HepG2 (cell line): ENCODE data around the gene KIF2C. TPM values are rescaled to one million over a fixed set of nuclear protein-coding genes. Genes with fewer than 3 reads are reported as not detected.
A peak's percentile ranks its signal among the peaks of the same experiment; 100 is the strongest.

Experiments
- ARHGAP35 ChIP-seq: sonication (generic); formaldehyde crosslinking; IDR thresholded peaks from 2 replicates; pipeline ENCODE4 v1.9.0; 2022; ENCODE audit warnings: mild to moderate bottlenecking, inconsistent platforms, moderate library complexity, missing genetic modification reagents, borderline replicate concordance
- ARNTL ChIP-seq: sonication (generic); formaldehyde crosslinking; IDR thresholded peaks from 2 replicates; pipeline ENCODE4 v1.4.0; 2020; ENCODE audit warnings: mild to moderate bottlenecking, missing genetic modification reagents
- ATF5 ChIP-seq: sonication (generic); formaldehyde crosslinking; IDR thresholded peaks from 2 replicates; pipeline ENCODE4 v1.4.0; 2020; ENCODE audit warnings: mild to moderate bottlenecking, low read depth, missing genetic modification reagents
- JARID2 ChIP-seq: sonication (generic); formaldehyde crosslinking; IDR thresholded peaks from 2 replicates; pipeline ENCODE4 v1.8.1; 2023; ENCODE audit warnings: missing genetic modification reagents, inconsistent platforms; ENCODE audit not compliant: insufficient replicate concordance
- KAT7 ChIP-seq: IDR thresholded peaks from 2 replicates; pipeline ENCODE4 v1.6.1; 2018; ENCODE audit warnings: borderline replicate concordance, missing compliant biosample characterization
- MIER2 ChIP-seq: IDR thresholded peaks from 2 replicates; pipeline ENCODE4 v1.6.1; 2016; ENCODE audit warnings: missing biosample characterization, missing genetic modification reagents
- NFE2 ChIP-seq: sonication (generic); formaldehyde crosslinking; IDR thresholded peaks from 2 replicates; pipeline ENCODE4 v1.4.0; 2020; ENCODE audit warnings: missing genetic modification reagents
- POLR2AphosphoS5 ChIP-seq: IDR thresholded peaks from 2 replicates; pipeline ENCODE4 v1.6.1; 2012; ENCODE audit warnings: low read depth, low read length
- PRDM15 ChIP-seq: sonication (generic); formaldehyde crosslinking; IDR thresholded peaks from 2 replicates; pipeline ENCODE4 v1.4.0; 2020; ENCODE audit warnings: missing genetic modification reagents
- SRF ChIP-seq: IDR thresholded peaks from 2 replicates; pipeline ENCODE4 v1.6.1; 2011; ENCODE audit warnings: mild to moderate bottlenecking, low read depth, low read length, moderate library complexity
- SRY ChIP-seq: sonication (generic); formaldehyde crosslinking; IDR thresholded peaks from 2 replicates; pipeline ENCODE4 v1.8.0; 2022; ENCODE audit warnings: mild to moderate bottlenecking, missing genetic modification reagents
- ZBTB4 ChIP-seq: sonication (generic); formaldehyde crosslinking; IDR thresholded peaks from 2 replicates; pipeline ENCODE4 v1.4.0; 2020; ENCODE audit warnings: missing genetic modification reagents, mild to moderate bottlenecking, borderline replicate concordance
- ZNF180 ChIP-seq: sonication (generic); formaldehyde crosslinking; IDR thresholded peaks from 2 replicates; pipeline ENCODE4 v1.4.0; 2020; ENCODE audit warnings: low read depth, missing genetic modification reagents, borderline replicate concordance
- ZNF280D ChIP-seq: sonication (generic); formaldehyde crosslinking; IDR thresholded peaks from 2 replicates; pipeline ENCODE4 v1.5.1; 2020; ENCODE audit warnings: mild to moderate bottlenecking, missing genetic modification reagents
- ZNF343 ChIP-seq: sonication (generic); formaldehyde crosslinking; IDR thresholded peaks from 2 replicates; pipeline ENCODE4 v1.4.0; 2020; ENCODE audit warnings: mild to moderate bottlenecking, missing genetic modification reagents
- polyA plus RNA-seq, 8 experiments: library from polyadenylated mRNA; depleted of rRNA in 3 of 8; stranded (reverse) in 7 of 8; unstranded in 1 of 8; fragments of >200 nt; fragmentation: Illumina TruSeq in 4 of 8; extraction: Trizol in 4 of 8; gene quantifications; 2 replicates each; pipeline versions ENCODE4 v1.2.1 to v1.2.3, GENCODE V29; 2011 to 2016; ENCODE audit warnings: low read depth in 4 of 8, missing spikeins in 1 of 8, mixed read lengths in 1 of 8; ENCODE audit not compliant: insufficient read depth in 1 of 8
- total RNA-seq, 5 experiments: library from RNA; depleted of rRNA; stranded (reverse); fragments of >200 nt; fragmentation: Illumina TruSeq; extraction: Trizol; gene quantifications; 2 replicates each; pipeline ENCODE4 v1.2.3, GENCODE V29; 2016; ENCODE audit warnings: low read depth in 1 of 5

Gene KIF2C
- total and polyA plus RNA-seq, 2 of the 13 experiments (the other 11 are each of a cell fraction or from before 2014, with no cell fraction given), result 29.7 to 53.7 TPM

GRCh38 chr1:44799770-44800584 is 60.3 kb downstream of the KIF2C start, which contains the start of gene PLK3 (continued):
- peak; percentile 62 for TF ChIP-seq SRY (CRISPR knock-in tag)
- TF ChIP-seq ZNF280D (CRISPR knock-in tag), result no peak; the same call in 1 of the 2 replicates
- peak; percentile 97 for TF ChIP-seq ATF5 (CRISPR knock-in tag)
- peak; percentile 73; the same call in 1 of the 2 replicates for TF ChIP-seq MIER2 (CRISPR knock-in tag)
- TF ChIP-seq ZBTB4 (CRISPR knock-in tag), result peak; percentile 90; the same call in 1 of the 2 replicates
- no peak for TF ChIP-seq JARID2
- no peak for TF ChIP-seq PRDM15 (CRISPR knock-in tag)
- 0 out of 2 replicates have a peak, but pooled peaks have one; percentile 21 for TF ChIP-seq KAT7 (CRISPR knock-in tag)
- no peak for TF ChIP-seq NFE2 (CRISPR knock-in tag)
- no peak for TF ChIP-seq ARHGAP35 (CRISPR knock-in tag)
- TF ChIP-seq ARNTL (CRISPR knock-in tag), result peak; percentile 79
- peak; percentile 97 for TF ChIP-seq POLR2AphosphoS5
- no peak for TF ChIP-seq ZNF180 (CRISPR knock-in tag)
- TF ChIP-seq SRF, result 0 out of 2 replicates have a peak, but pooled peaks have one; percentile 5
- TF ChIP-seq ZNF343 (CRISPR knock-in tag), result peak; percentile 90
